ENCODE results near the gene GZMA.
"Not testable (repeated sequence)": the region's sequence is repeated elsewhere in the genome, so short reads cannot be mapped to it uniquely, and the experiment has no call there.

GZMA gene

DNA sequence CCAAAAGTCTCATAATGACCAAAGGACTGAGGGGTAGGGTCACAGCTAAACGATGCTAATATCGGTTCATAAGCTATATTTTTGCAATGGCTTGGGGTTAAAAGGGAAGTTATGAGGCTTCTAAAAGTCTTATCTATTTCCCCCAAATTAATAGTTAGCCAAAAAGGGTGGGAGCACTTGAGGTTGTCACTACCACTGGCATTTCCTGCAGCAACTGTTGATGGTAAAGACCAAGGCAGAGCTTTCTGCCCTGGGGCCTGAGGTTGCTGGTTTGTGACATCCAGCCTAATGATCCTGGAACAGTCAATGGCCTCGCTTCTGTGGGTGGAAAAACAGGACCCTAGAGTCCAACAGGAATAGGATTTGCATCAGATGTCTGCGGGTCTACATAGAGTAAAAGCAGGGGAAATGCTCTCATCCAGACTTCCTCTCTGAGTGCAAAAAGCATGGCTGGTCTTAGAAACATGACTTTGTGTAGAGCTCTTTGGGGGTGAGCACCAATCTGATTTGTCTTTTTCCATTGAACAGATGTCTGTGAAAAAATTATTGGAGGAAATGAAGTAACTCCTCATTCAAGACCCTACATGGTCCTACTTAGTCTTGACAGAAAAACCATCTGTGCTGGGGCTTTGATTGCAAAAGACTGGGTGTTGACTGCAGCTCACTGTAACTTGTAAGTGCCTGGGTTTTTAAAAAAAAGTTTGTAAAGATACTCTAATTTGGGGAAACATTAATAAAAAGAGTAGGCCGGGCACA lies 2.7 kb downstream of the GZMA start:
- Histone ChIP-seq H3K9me3 (ENCODE audit: control insufficient read depth, insufficient read depth, low read depth, low read length) (no peaks in the 10 kb centered on the region), H3K4me3 (ENCODE audit: low read depth, low read length) (no peak overlapping the region), H3K4me1 (ENCODE audit: control insufficient read depth, insufficient read depth, low read length) (no peaks in the 10 kb centered on the region), H3K27ac (ENCODE audit: extremely low read depth, low read depth, low read length) (no peak overlapping the region), H3K36me3 (ENCODE audit: control insufficient read depth in 2 of 2, insufficient read depth in 1 of 2, low read length in 2 of 2) (no peaks in the 10 kb centered on the region)
- POLR2A ChIA-PET = no interaction called here
- CTCF ChIA-PET = interaction anchor here (1.9 kb wide), 1 partner anchor 161 kb away, joined by 8 read pairs; no protein-coding TSS in a partner anchor
- TF ChIP-seq ZNF623 (tag by site-specific recombination; IDR thresholded peaks at IDR 0.05) (no peak), ZEB2 (tag by site-specific recombination; IDR thresholded peaks at IDR 0.05) (no peak), KLF1 (tag by site-specific recombination; IDR thresholded peaks at IDR 0.05) (no peak), ZNF146 (tag by site-specific recombination; IDR thresholded peaks at IDR 0.05) (no peak), ZNF138 (tag by site-specific recombination; IDR thresholded peaks at IDR 0.05; ENCODE audit: borderline replicate concordance) (no peak), ZNF132 (tag by site-specific recombination; IDR thresholded peaks at IDR 0.05; ENCODE audit: borderline replicate concordance) (no peak), SCRT2 (tag by site-specific recombination; IDR thresholded peaks at IDR 0.05) (no peak), ZNF292 (tag by site-specific recombination; IDR thresholded peaks at IDR 0.05; ENCODE audit: borderline replicate concordance, low read depth) (no peak)

DNA sequence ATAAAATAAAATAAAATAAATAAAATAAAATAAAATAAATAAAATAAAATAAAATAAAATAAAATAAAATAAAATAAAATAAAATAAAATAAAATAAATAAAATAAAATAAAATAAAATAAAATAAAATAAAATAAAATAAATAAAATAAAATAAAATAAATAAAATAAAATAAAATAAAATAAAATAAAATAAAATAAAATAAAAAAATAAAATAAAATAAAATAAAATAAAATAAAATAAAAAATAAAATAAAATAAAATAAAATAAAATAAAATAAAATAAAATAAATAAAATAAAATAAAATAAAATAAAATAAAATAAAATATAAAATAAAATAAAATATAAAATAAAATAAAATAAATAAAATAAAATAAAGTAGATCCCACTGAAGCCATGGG lies 3.5 kb downstream of the GZMA start:
- H3K4me1 ChIP-seq (ENCODE audit: control insufficient read depth, insufficient read depth, low read length); H3K9me3 ChIP-seq (ENCODE audit: control insufficient read depth, insufficient read depth, low read depth, low read length); H3K36me3 ChIP-seq (ENCODE audit: control insufficient read depth in 2 of 2, insufficient read depth in 1 of 2, low read length in 2 of 2); POLR2A ChIA-PET; H3K4me3 ChIP-seq (ENCODE audit: low read depth, low read length); H3K27ac ChIP-seq (ENCODE audit: extremely low read depth, low read depth, low read length): not testable (repeated sequence)
- CTCF ChIA-PET = interaction anchor here (1.6 kb wide), 1 partner anchor 146 kb away, joined by 6 read pairs; no protein-coding TSS in a partner anchor

GRCh38 chr5:55108661-55109060 lies 6.2 kb downstream of the GZMA start:
- Histone ChIP-seq H3K4me1 (ENCODE audit: control insufficient read depth, insufficient read depth, low read length) (no peaks in the 10 kb centered on the region), H3K36me3 (ENCODE audit: control insufficient read depth in 2 of 2, insufficient read depth in 1 of 2, low read length in 2 of 2) (no peaks in the 10 kb centered on the region), H3K4me3 (ENCODE audit: low read depth, low read length) (no peak overlapping the region), H3K27ac (ENCODE audit: extremely low read depth, low read depth, low read length) (no peak overlapping the region), H3K9me3 (ENCODE audit: control insufficient read depth, insufficient read depth, low read depth, low read length) (no peaks in the 10 kb centered on the region)
- TF ChIP-seq WT1 (tag by site-specific recombination; IDR thresholded peaks at IDR 0.05) (no peak), ZNF132 (tag by site-specific recombination; IDR thresholded peaks at IDR 0.05; ENCODE audit: borderline replicate concordance) (no peak), PRDM2 (tag by site-specific recombination; IDR thresholded peaks at IDR 0.05; ENCODE audit: borderline replicate concordance) (no peak), ZNF366 (tag by site-specific recombination; conservative IDR thresholded peaks at IDR 0.05) (no peak), SALL2 (tag by site-specific recombination; IDR thresholded peaks at IDR 0.05; ENCODE audit: borderline replicate concordance) (no peak), ZNF580 (tag by site-specific recombination; IDR thresholded peaks at IDR 0.05) (no peak), KLF1 (tag by site-specific recombination; IDR thresholded peaks at IDR 0.05) (no peak), ZNF660 (tag by site-specific recombination; IDR thresholded peaks at IDR 0.05) (no peak), PRDM1 (tag by site-specific recombination; IDR thresholded peaks at IDR 0.05) (no peak), SCRT2 (tag by site-specific recombination; IDR thresholded peaks at IDR 0.05) (no peak), ZSCAN30 (tag by site-specific recombination; IDR thresholded peaks at IDR 0.05) (no peak), SP3 (tag by site-specific recombination; IDR thresholded peaks at IDR 0.05) (no peak), FEZF1 (tag by site-specific recombination; IDR thresholded peaks at IDR 0.05) (no peak), ZNF324 (tag by site-specific recombination; IDR thresholded peaks at IDR 0.05) (no peak), ZNF433 (tag by site-specific recombination; IDR thresholded peaks at IDR 0.05; ENCODE audit: low read depth) (no peak), ZNF707 (tag by site-specific recombination; IDR thresholded peaks at IDR 0.05) (no peak), ZNF146 (tag by site-specific recombination; IDR thresholded peaks at IDR 0.05) (no peak)
- TF ChIP-seq, protein P1, sequence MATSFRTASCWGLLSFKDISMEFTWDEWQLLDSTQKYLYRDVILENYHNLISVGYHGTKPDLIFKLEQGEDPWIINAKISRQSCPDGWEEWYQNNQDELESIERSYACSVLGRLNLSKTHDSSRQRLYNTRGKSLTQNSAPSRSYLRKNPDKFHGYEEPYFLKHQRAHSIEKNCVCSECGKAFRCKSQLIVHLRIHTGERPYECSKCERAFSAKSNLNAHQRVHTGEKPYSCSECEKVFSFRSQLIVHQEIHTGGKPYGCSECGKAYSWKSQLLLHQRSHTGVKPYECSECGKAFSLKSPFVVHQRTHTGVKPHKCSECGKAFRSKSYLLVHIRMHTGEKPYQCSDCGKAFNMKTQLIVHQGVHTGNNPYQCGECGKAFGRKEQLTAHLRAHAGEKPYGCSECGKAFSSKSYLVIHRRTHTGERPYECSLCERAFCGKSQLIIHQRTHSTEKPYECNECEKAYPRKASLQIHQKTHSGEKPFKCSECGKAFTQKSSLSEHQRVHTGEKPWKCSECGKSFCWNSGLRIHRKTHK (tag by site-specific recombination; IDR thresholded peaks at IDR 0.05) = no peak
- ChIA-PET POLR2A (no interaction called here), CTCF (interaction anchor here (0.7 kb wide), 1 partner anchor 592 kb away, joined by 4 read pairs; no protein-coding TSS in a partner anchor)

Measured in HEK293 (cell line).